RWPE2 (cell line): Measurements from ENCODE around the gene C16orf92.

Source experiments
- ATAC-seq: fragments of 200-7000 bp; cut with Tn5 transposase; 3 replicates; pipeline ENCODE4 v1.9.1; 2021; ENCODE audit warnings: low read depth
- DNase-seq: peaks from one replicate; pipeline ENCODE4 v3.0.0-alpha.2; 2020; ENCODE audit warnings: low spot score
- H3K27ac ChIP-seq: fragments of 450-650 bp; 2 replicates; pipeline ENCODE4 v1.5.1; 2017; ENCODE audit warnings: mild to moderate bottlenecking; ENCODE audit not compliant: poor library complexity, severe bottlenecking
- H3K27me3 ChIP-seq: fragments of 250-450 bp; sonication (Bioruptor Pico); 2 replicates; pipeline ENCODE4 v1.5.1; 2021; ENCODE audit warnings: mild to moderate bottlenecking, moderate library complexity; ENCODE audit not compliant: insufficient read depth, poor library complexity, severe bottlenecking
- H3K36me3 ChIP-seq: fragments of 250-450 bp; sonication (Bioruptor Pico); 2 replicates; pipeline ENCODE4 v1.5.1; 2020; ENCODE audit warnings: low read depth, mild to moderate bottlenecking, moderate library complexity
- H3K4me1 ChIP-seq: fragments of 250-450 bp; sonication (Bioruptor Pico); 2 replicates; pipeline ENCODE4 v1.5.1; 2021; ENCODE audit warnings: mild to moderate bottlenecking, moderate library complexity; ENCODE audit not compliant: insufficient read depth, poor library complexity, severe bottlenecking
- H3K4me3 ChIP-seq: fragments of 250-450 bp; sonication (Bioruptor Pico); 2 replicates; pipeline ENCODE4 v1.5.1; 2021; ENCODE audit warnings: mild to moderate bottlenecking, moderate library complexity; ENCODE audit not compliant: severe bottlenecking
- H3K9me3 ChIP-seq: fragments of 250-450 bp; sonication (Bioruptor Pico); 2 replicates; pipeline ENCODE4 v1.5.1; 2021; ENCODE audit warnings: mild to moderate bottlenecking, moderate library complexity; ENCODE audit not compliant: severe bottlenecking
- TF ChIP-seq, protein P1 (sequence below): fragments of 450-650 bp; IDR thresholded peaks from one replicate; pipeline ENCODE4 v1.5.1; 2017; ENCODE audit warnings: mild to moderate bottlenecking, moderate library complexity; ENCODE audit not compliant: poor library complexity, severe bottlenecking

The C16orf92 gene

DNA sequence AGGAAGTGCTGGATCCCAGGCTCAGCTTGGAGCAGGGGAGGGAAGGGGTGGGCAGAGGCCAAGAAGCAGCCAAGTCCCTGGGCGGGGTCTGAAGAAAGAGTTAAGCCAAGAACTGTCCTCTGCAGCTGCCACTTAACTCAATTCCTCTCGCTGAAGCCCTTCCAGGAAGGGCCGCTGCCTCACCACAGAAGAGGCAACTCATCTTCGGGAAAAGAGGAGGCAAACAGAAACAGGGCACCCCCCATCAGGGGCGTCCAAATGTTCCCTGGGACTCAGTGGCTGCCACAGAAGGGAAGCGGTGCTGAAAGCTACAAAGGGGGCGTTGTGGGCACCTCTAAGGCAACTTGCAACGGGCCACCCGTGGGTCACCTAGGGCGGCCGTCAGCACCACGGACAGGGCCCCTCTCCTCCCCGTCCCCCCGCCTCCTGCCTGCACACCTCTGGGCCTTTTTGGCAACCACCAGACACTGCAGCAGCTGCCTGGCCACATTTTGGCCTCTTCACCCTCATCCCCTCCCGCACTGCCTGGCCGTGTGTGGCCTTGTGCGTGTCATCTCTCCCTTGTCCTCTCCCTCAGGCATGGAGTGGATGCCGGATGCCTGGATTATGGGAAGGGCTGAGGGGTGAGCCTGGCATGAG is 5.6 kb downstream of the C16orf92 start:
- H3K4me3 ChIP-seq: no peak overlapping the region
- ATAC-seq: peak; percentile 36; the same call in 2 of the 3 replicates
- TF ChIP-seq, protein P1, sequence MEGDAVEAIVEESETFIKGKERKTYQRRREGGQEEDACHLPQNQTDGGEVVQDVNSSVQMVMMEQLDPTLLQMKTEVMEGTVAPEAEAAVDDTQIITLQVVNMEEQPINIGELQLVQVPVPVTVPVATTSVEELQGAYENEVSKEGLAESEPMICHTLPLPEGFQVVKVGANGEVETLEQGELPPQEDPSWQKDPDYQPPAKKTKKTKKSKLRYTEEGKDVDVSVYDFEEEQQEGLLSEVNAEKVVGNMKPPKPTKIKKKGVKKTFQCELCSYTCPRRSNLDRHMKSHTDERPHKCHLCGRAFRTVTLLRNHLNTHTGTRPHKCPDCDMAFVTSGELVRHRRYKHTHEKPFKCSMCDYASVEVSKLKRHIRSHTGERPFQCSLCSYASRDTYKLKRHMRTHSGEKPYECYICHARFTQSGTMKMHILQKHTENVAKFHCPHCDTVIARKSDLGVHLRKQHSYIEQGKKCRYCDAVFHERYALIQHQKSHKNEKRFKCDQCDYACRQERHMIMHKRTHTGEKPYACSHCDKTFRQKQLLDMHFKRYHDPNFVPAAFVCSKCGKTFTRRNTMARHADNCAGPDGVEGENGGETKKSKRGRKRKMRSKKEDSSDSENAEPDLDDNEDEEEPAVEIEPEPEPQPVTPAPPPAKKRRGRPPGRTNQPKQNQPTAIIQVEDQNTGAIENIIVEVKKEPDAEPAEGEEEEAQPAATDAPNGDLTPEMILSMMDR: no peak
- no peaks in the 10 kb centered on the region for H3K4me1 ChIP-seq
- H3K36me3 ChIP-seq: no peaks in the 10 kb centered on the region
- H3K27ac ChIP-seq: no peak overlapping the region
- DNase-seq: no peak
- H3K27me3 ChIP-seq: peaks cover 8% of the 10 kb centered on the region
- no peaks in the 10 kb centered on the region for H3K9me3 ChIP-seq

DNA sequence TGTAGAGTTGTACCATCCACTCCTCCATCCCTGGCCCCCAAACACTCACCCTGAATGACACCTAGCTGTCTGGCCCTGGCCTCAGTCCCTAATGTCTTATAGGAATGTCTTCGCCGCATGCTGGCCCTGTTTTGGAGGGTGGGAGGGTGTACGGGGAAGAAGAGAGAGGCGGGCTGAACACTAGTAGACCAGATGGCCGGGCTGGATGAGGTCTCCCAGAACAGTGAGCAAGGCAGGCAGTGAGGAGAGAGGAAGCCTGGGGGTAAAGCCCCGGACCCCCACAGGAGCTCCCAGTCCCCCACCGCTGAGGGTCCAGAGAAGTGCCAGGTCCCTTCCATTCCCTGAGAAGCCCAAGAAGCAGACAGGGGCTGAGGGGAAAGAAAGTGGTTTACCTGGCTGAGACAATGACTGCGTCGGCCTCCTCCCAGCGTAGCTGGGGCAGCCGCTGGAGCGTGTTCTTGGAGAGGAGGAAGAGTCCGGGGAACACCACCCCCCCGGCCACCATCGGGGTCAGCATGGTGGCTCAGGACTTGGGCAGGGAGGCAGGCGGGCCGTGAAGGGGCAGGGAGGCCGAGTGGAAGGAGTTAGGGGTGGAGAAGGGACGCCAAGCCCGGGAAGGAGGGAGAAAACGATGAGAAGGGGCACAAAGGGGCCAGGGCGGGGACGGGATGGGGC is 7.2 kb downstream of the C16orf92 start:
- peaks cover 8% of the 10 kb centered on the region for H3K27me3 ChIP-seq
- DNase-seq: no peak

DNA sequence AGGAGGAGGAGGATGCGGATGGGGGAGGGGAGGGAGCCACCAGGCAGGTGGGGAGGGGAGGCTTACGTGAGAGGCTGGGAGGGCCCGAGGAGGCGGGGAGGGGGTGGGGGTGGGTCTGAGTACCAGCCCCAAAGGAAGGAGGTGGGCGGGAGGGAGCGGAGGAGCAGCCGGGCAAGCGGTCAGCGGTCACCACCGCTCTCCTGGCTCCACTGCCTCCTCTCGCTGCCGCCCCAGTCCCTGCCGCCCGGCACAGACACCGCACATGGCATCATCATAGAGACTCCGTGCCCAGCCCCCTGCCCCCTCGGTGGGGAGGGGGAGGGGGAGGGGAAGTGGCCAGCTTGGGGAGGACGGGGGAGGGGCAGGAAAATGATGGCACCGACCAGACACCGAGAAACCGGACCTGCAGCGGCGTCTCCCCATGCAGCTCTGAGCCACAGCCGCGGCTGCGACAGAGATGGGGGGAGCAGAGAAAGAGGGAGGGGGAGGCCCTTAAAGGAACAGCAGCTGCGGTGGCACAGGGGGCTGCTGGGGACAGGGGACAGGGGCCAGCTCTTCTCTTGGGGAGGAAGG is 7.9 kb downstream of the C16orf92 start, which contains the start of gene TLCD3B:
Gene TLCD3B, minus strand, starts transcription at position 431 of the 573 bp plus-strand sequence. CDS start 744 bp downstream, outside the sequence.
- Histone ChIP-seq H3K27me3 (peaks cover 8% of the 10 kb centered on the region), H3K4me3 (no peak within 1 kb of the TSS)
- no peak for DNase-seq

More for the DNA sequence above, 7.2 kb downstream of the C16orf92 start:
- Histone ChIP-seq H3K4me1 (no peaks in the 10 kb centered on the region), H3K27ac (no peak overlapping the region), H3K36me3 (no peaks in the 10 kb centered on the region), H3K4me3 (no peak overlapping the region), H3K9me3 (no peaks in the 10 kb centered on the region)
- TF ChIP-seq, protein P1: no peak
- ATAC-seq: no peak

DNA sequence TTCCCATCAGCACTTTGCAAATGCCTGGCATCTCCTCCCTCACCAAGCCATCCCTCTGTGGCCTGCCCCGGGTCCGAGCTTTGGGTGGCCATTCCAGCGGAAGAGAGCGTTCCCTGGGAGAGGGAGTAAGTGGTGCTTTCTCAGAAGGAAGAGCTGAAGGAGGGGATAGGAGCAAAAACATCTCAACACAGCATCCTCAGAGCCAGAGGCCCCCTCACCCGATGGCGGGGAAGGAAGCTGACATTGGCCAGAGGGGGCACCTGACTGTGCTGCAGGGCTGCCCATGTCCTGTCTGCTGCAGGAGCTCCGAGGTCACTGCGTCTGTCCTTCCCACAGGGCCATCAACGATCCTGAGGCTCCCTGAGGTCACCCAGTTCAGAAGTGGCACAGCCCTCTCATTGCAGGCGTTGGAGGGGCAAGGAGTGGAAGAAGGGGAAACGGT is 8.5 kb downstream of the C16orf92 start:
- TF ChIP-seq, protein P1: no peak
- Histone ChIP-seq H3K4me3 (no peak overlapping the region), H3K27me3 (peaks cover 8% of the 10 kb centered on the region), H3K9me3 (no peaks in the 10 kb centered on the region), H3K27ac (no peak overlapping the region), H3K36me3 (no peaks in the 10 kb centered on the region), H3K4me1 (no peaks in the 10 kb centered on the region)
- ATAC-seq (no peak), DNase-seq (no peak)

More for the DNA sequence above, 7.9 kb downstream of the C16orf92 start, which contains the start of gene TLCD3B:
- Histone ChIP-seq H3K9me3 (no peaks in the 10 kb centered on the region), H3K4me1 (no peaks in the 10 kb centered on the region), H3K27ac (no peak within 1 kb of the TSS), H3K36me3 (no peaks in the 10 kb centered on the region)
- TF ChIP-seq, protein P1: no peak
- no peak for ATAC-seq
